Measurements from ENCODE around the gene OPCML.

Gene OPCML

GRCh38 chr11:132982772-132983640 is 549.3 kb downstream of the OPCML start:
- H3K4me3 Mint-ChIP-seq, result no peak overlapping the region
- H3K9me3 Mint-ChIP-seq, result no peaks in the 10 kb centered on the region
- no peak overlapping the region for H3K27ac Mint-ChIP-seq
- H3K4me1 Mint-ChIP-seq, result no peaks in the 10 kb centered on the region
- no peak for DNase-seq
- H3K36me3 Mint-ChIP-seq (ENCODE audit: low read depth), result no peaks in the 10 kb centered on the region
- no peak for TF ChIP-seq CTCF (IDR thresholded peaks at IDR 0.05)
- H3K27me3 Mint-ChIP-seq (ENCODE audit: low read depth, poor library complexity), result peaks cover 4% of the 10 kb centered on the region

GRCh38 chr11:132981131-132981956 is 551.0 kb downstream of the OPCML start:
- no peak overlapping the region for H3K4me3 Mint-ChIP-seq
- no peaks in the 10 kb centered on the region for H3K9me3 Mint-ChIP-seq
- H3K36me3 Mint-ChIP-seq (ENCODE audit: low read depth), result no peaks in the 10 kb centered on the region
- no peaks in the 10 kb centered on the region for H3K27me3 Mint-ChIP-seq (ENCODE audit: low read depth, poor library complexity)
- DNase-seq, result no peak
- H3K27ac Mint-ChIP-seq, result peak overlapping the region; percentile 37
- TF ChIP-seq CTCF (IDR thresholded peaks at IDR 0.05), result no peak
- H3K4me1 Mint-ChIP-seq, result no peaks in the 10 kb centered on the region

GRCh38 chr11:132980670-132981069 is 551.6 kb downstream of the OPCML start:
- no peak for TF ChIP-seq CTCF (IDR thresholded peaks at IDR 0.05)
- Mint-ChIP-seq H3K4me1 (no peaks in the 10 kb centered on the region), H3K27ac (no peak overlapping the region), H3K27me3 (ENCODE audit: low read depth, poor library complexity) (no peaks in the 10 kb centered on the region), H3K4me3 (no peak overlapping the region), H3K9me3 (no peaks in the 10 kb centered on the region), H3K36me3 (ENCODE audit: low read depth) (no peaks in the 10 kb centered on the region)
- DNase-seq, result no peak

GRCh38 chr11:132977746-132978145 is 554.6 kb downstream of the OPCML start:
- Mint-ChIP-seq H3K9me3 (no peaks in the 10 kb centered on the region), H3K27me3 (ENCODE audit: low read depth, poor library complexity) (peaks cover 8% of the 10 kb centered on the region), H3K4me1 (peaks cover 10% of the 10 kb centered on the region), H3K27ac (no peak overlapping the region), H3K36me3 (ENCODE audit: low read depth) (no peaks in the 10 kb centered on the region), H3K4me3 (no peak overlapping the region)
- DNase-seq, result no peak
- no peak for TF ChIP-seq CTCF (IDR thresholded peaks at IDR 0.05)

GRCh38 chr11:132977241-132977640 is 555.1 kb downstream of the OPCML start:
- no peak overlapping the region for H3K27ac Mint-ChIP-seq
- peaks cover 10% of the 10 kb centered on the region for H3K27me3 Mint-ChIP-seq (ENCODE audit: low read depth, poor library complexity)
- H3K4me1 Mint-ChIP-seq, result peaks cover 10% of the 10 kb centered on the region
- no peaks in the 10 kb centered on the region for H3K36me3 Mint-ChIP-seq (ENCODE audit: low read depth)
- no peak for DNase-seq
- no peaks in the 10 kb centered on the region for H3K9me3 Mint-ChIP-seq
- TF ChIP-seq CTCF (IDR thresholded peaks at IDR 0.05), result no peak
- no peak overlapping the region for H3K4me3 Mint-ChIP-seq

All from nephron progenitor cell (in vitro differentiated cells).